ENCODE measurements around the gene PEPD. TPM values are rescaled to one million over a fixed set of nuclear protein-coding genes. Genes with fewer than 3 reads are reported as not detected.
A peak's percentile ranks its signal among the peaks of the same experiment; 100 is the strongest.

The PEPD gene
- total and polyA plus RNA-seq, 2 experiments from 2014 or later, result 141 to 175 TPM

DNA sequence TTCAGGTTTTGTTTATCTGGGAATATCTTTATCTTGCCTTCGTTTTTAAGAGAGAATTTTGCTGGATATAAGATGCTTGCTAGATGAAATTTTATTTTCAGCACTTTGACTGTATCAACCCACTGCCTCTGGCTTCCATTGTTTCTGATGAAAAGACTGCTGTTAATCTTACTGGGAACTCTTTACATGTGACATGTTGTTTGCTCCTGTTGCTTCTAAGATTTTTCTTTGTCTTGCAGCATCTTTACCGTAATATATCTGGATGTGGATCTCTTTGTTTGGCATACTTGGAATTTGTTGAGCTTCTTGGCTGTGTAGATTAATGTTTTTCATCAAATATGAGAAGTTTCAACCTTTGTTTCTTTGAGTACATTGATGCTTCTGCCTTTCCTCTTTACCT is 166.1 kb downstream of the PEPD start:
- 69% methylated on average over 2 of the region's 2 CpGs for WGBS (ENCODE audit: low lambda C conversion rate, missing lambda C conversion rate)
- Histone ChIP-seq H3K4me1 (ENCODE audit: insufficient read depth) (no peaks in the 10 kb centered on the region), H3K27me3 (no peaks in the 10 kb centered on the region), H3K36me3 (replicated peaks; ENCODE audit: insufficient read depth, low read depth) (no peaks in the 10 kb centered on the region), H3K9me3 (ENCODE audit: low read depth) (no peaks in the 10 kb centered on the region), H2AFZ (no peak overlapping the region), H4K20me1 (ENCODE audit: insufficient read depth, poor library complexity, severe bottlenecking) (no peaks in the 10 kb centered on the region), H3K4me2 (no peak overlapping the region), H3K27ac (no peak overlapping the region), H3K4me3 (no peak overlapping the region), H3K79me2 (no peaks in the 10 kb centered on the region), H3K9me2 (replicated peaks; ENCODE audit: insufficient read depth) (no peaks in the 10 kb centered on the region)
- TF ChIP-seq EZH2 (IDR thresholded peaks at IDR 0.05; ENCODE audit: borderline replicate concordance), result no peak
- TF ChIP-seq CTCF (IDR thresholded peaks at IDR 0.05; ENCODE audit: poor library complexity), result no peak
- TF ChIP-seq EZH2phosphoT487 (IDR thresholded peaks at IDR 0.05; ENCODE audit: low read depth, severe bottlenecking, unreplicated experiment), result no peak
- no peak for DNase-seq (ENCODE audit: low spot score)

DNA sequence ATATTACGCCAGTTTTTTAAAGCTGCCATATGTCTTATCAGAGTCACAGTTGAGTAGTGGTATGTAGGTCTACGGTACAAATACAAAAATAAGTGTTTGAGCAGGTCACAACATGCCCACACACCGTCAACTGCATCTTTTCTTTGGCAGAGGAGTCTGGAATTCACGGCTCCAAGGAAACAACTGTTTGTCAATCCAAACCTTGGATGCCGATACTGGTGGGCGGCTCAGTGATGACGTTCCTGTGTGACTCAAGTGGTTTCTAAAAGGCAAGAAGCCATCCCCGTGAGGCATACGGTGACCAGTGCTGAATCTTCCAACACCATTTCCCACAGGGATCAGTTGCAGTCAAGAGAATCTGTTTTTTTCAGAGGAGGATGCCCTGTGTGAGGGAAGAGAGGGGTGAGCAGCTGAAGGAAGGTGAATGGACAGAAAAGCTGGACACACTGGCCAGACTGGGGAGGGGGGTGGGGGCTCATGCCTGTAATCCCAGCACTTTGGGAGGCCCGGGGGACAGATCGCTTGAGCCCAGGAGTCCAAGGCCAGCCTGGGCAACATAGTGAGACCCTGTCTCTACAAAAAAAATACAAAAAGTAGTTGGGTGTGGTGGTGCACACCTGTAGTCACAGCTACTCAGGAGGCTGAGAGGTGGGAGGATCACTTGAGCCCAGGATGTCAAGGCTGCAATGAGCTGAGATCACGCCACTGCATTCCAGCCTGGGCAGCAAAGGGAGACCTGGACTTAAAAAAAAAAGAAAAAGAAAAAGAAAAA is 170.9 kb downstream of the PEPD start:
- Histone ChIP-seq H3K27ac (no peak overlapping the region), H3K79me2 (no peaks in the 10 kb centered on the region), H3K4me2 (no peak overlapping the region), H3K36me3 (replicated peaks; ENCODE audit: insufficient read depth, low read depth) (no peaks in the 10 kb centered on the region), H3K4me3 (no peak overlapping the region), H2AFZ (no peak overlapping the region), H3K9me2 (replicated peaks; ENCODE audit: insufficient read depth) (no peaks in the 10 kb centered on the region), H3K4me1 (ENCODE audit: insufficient read depth) (no peaks in the 10 kb centered on the region), H4K20me1 (ENCODE audit: insufficient read depth, poor library complexity, severe bottlenecking) (no peaks in the 10 kb centered on the region), H3K9me3 (ENCODE audit: low read depth) (no peaks in the 10 kb centered on the region), H3K27me3 (no peaks in the 10 kb centered on the region)
- no peak for TF ChIP-seq EZH2phosphoT487 (IDR thresholded peaks at IDR 0.05; ENCODE audit: low read depth, severe bottlenecking, unreplicated experiment)
- TF ChIP-seq EZH2 (IDR thresholded peaks at IDR 0.05; ENCODE audit: borderline replicate concordance), result no peak
- TF ChIP-seq CTCF (IDR thresholded peaks at IDR 0.05; ENCODE audit: poor library complexity), result no peak
- no peak for DNase-seq (ENCODE audit: low spot score)
- WGBS (ENCODE audit: low lambda C conversion rate, missing lambda C conversion rate), result 90% methylated on average over 12 of the region's 12 CpGs

DNA sequence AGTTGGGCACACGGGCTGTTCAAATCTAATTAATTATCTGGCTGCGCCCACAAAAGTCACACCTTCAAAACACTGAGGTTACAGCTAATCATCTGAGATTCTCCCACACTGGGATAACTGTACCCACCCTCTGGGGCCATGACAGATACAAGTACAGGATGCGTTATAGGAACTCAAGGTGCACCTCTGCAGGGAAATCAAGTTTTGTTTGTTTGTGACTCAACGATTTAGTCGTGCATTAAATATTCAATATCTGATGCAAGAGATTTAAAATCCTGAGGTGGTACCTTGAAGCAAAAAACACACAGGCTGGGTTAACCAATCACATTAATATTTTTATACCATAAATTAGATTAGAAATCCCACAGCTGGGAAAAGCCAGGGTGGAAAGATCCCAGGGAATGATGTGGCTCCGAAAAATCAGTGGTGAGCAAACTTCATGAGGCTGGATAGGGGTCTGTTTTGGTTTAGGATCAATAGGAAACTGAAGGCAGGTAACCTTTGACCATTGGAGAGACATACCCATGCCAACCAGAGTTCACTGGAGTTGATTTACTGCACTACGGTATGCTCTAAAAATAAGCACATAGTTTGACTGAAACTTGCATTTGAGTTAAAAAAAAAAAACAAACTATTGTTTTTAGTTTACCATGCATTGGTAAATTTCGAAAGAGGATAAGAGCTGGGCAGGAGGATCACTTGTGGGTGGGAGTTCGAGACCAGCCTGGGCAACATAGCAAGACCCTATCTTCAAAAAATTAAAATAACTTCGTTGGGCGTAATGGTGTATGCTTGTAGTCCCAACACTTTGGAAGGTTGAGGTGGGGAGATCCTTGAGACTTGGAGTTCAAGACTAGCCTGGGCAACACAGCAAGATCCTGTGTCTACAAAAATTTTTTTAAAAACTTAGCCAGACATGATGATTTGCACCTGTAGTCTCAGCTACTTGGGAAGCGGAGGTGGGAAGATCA is 172.0 kb downstream of the PEPD start:
- Histone ChIP-seq H3K79me2 (no peaks in the 10 kb centered on the region), H2AFZ (no peak overlapping the region), H3K4me2 (no peak overlapping the region), H3K9me2 (replicated peaks; ENCODE audit: insufficient read depth) (no peaks in the 10 kb centered on the region), H3K4me1 (ENCODE audit: insufficient read depth) (no peaks in the 10 kb centered on the region), H3K27me3 (peaks cover 4% of the 10 kb centered on the region), H4K20me1 (ENCODE audit: insufficient read depth, poor library complexity, severe bottlenecking) (no peaks in the 10 kb centered on the region), H3K36me3 (replicated peaks; ENCODE audit: insufficient read depth, low read depth) (no peaks in the 10 kb centered on the region), H3K9me3 (ENCODE audit: low read depth) (no peaks in the 10 kb centered on the region), H3K4me3 (no peak overlapping the region), H3K27ac (peak overlapping the region; percentile 8)
- 91% methylated on average over 12 of the region's 12 CpGs for WGBS (ENCODE audit: low lambda C conversion rate, missing lambda C conversion rate)
- TF ChIP-seq CTCF (IDR thresholded peaks at IDR 0.05; ENCODE audit: poor library complexity) (no peak), EZH2phosphoT487 (IDR thresholded peaks at IDR 0.05; ENCODE audit: low read depth, severe bottlenecking, unreplicated experiment) (no peak), EZH2 (IDR thresholded peaks at IDR 0.05; ENCODE audit: borderline replicate concordance) (no peak)
- no peak for DNase-seq (ENCODE audit: low spot score)

Data from hepatocyte (in vitro differentiated cells).